Bronchial epithelial cell (primary cell): ENCODE results near the gene ANK3. TPM values are rescaled to one million over a fixed set of nuclear protein-coding genes. Genes with fewer than 3 reads are reported as not detected.
A peak's percentile ranks its signal among the peaks of the same experiment; 100 is the strongest.

ENCODE experiments used
- DNase-seq: peaks from one replicate; pipeline ENCODE4 v3.0.0-alpha.2; 2010; ENCODE audit warnings: low read depth
- FAIRE-seq: peaks from 2 replicates; lab custom pipeline; 2011; peaks lifted over from hg19 to GRCh38; lab: Jason Lieb, UNC
- H3K27me3 ChIP-seq: 2 replicates; pipeline ENCODE4 v1.5.1; 2011; ENCODE audit warnings: low read length; ENCODE audit not compliant: control insufficient read depth, insufficient read depth
- H3K36me3 ChIP-seq: 2 replicates; pipeline ENCODE4 v1.5.1; 2011; ENCODE audit warnings: low read length; ENCODE audit not compliant: control insufficient read depth, insufficient read depth
- H3K4me3 ChIP-seq: 2 replicates; pipeline ENCODE4 v1.5.1; 2011; ENCODE audit warnings: mild to moderate bottlenecking, low read depth, low read length, control low read depth
- CTCF ChIP-seq: IDR thresholded peaks from 2 replicates; pipeline ENCODE4 v1.5.1; 2011; ENCODE audit warnings: mild to moderate bottlenecking, moderate library complexity, low read length, control low read depth, inconsistent platforms; ENCODE audit not compliant: insufficient read depth, severe bottlenecking
- total RNA-seq: library from RNA; depleted of rRNA; stranded (reverse); fragments of >200 nt; gene quantifications from 2 replicates; pipeline ENCODE4 v1.2.1, GENCODE V29; 2014

ANK3 gene
- total RNA-seq, 1 donor from 2014 or later = 7.9 TPM

GRCh38 chr10:60175441-60175971, 214.2 kb downstream of the ANK3 start:
- Histone ChIP-seq H3K4me3 (no peak overlapping the region), H3K27me3 (no peaks in the 10 kb centered on the region), H3K36me3 (no peaks in the 10 kb centered on the region)
- no peak for TF ChIP-seq CTCF
- DNase-seq = no peak
- FAIRE-seq = peak; percentile 23

- TF ChIP-seq CTCF = no peak
- Histone ChIP-seq H3K36me3 (no peaks in the 10 kb centered on the region), H3K27me3 (no peaks in the 10 kb centered on the region), H3K4me3 (no peak overlapping the region)
- DNase-seq (peak; percentile 76), FAIRE-seq (no peak)
Observed at GRCh38 chr10:60172363-60172990, 217.2 kb downstream of the ANK3 start.

DNA sequence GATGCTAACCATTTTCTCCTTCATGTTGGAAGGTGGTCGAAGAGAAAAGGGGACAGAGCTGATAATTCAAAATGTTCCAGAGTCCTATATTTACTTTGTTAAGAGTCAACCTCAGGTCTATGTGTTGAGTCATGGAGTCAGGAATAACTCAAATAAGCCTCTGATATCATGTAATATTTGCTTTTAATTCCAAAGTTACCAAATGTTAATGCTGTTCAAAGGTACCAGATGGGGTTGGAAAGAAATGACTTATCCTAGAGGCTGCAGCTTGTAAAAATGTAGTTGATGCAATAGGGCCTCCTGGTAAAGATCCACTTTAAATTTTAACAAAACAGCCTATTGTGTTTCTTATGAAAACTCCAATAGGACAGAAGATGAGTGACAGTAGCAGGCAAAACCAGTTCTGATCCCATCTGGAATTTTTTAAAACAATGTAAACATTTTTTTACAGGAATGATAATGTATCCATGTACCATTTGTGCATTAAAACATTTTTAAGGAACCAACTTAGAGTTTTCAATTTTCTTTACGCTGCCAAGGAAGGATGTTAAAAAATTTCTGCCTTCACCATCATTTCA, 218.2 kb downstream of the ANK3 start:
- H3K36me3 ChIP-seq = no peaks in the 10 kb centered on the region
- H3K27me3 ChIP-seq = no peaks in the 10 kb centered on the region
- FAIRE-seq (no peak), DNase-seq (peak; percentile 76)
- H3K4me3 ChIP-seq = no peak overlapping the region
- TF ChIP-seq CTCF = no peak

GRCh38 chr10:60170250-60170649, 219.4 kb downstream of the ANK3 start:
- no peak for FAIRE-seq
- Histone ChIP-seq H3K27me3 (no peaks in the 10 kb centered on the region), H3K36me3 (no peaks in the 10 kb centered on the region), H3K4me3 (no peak overlapping the region)
- DNase-seq = peak; percentile 77
- no peak for TF ChIP-seq CTCF

GRCh38 chr10:60169111-60169510, 220.6 kb downstream of the ANK3 start:
- Histone ChIP-seq H3K36me3 (no peaks in the 10 kb centered on the region), H3K27me3 (no peaks in the 10 kb centered on the region), H3K4me3 (no peak overlapping the region)
- no peak for FAIRE-seq
- no peak for TF ChIP-seq CTCF
- DNase-seq = no peak
